Measurements from ENCODE around the gene HLA-G.

- no peak for TF ChIP-seq CTCF (conservative IDR thresholded peaks at IDR 0.05; ENCODE audit: low read length)
- TF ChIP-seq EZH2phosphoT487 (IDR thresholded peaks at IDR 0.05; ENCODE audit: borderline replicate concordance, low read depth, low read length), result no peak
Observed at GRCh38 chr6:29810371-29810770, 17.3 kb upstream of the HLA-G start.
